GM19238 (cell line): Measurements from ENCODE around the gene IMMP2L.
"Not testable (repeated sequence)": the region's sequence is repeated elsewhere in the genome, so short reads cannot be mapped to it uniquely, and the experiment has no call there.

Experiments
- DNase-seq: peaks from one replicate; pipeline ENCODE4 v3.0.0; 2011; ENCODE audit warnings: low spot score; ENCODE audit not compliant: insufficient read length

The IMMP2L gene

DNA sequence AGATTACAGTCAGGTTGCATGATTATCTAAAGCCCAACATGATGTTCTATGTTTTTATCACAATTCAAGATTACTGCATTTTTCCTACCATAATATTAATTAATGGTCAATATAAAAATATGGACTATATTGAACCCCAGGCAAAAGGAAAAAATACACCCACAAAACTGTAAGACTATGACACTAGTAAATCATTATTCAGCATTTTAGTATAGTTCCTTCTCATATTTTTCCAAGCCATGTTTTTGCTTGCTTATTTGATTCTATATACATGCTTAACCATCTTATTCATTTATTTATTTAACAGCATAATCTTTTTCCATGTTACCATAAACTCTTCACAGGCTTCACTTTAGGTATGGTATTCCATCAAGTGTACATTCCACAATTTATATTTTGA lies 101.6 kb downstream of the IMMP2L start:
- no peak for DNase-seq

DNA sequence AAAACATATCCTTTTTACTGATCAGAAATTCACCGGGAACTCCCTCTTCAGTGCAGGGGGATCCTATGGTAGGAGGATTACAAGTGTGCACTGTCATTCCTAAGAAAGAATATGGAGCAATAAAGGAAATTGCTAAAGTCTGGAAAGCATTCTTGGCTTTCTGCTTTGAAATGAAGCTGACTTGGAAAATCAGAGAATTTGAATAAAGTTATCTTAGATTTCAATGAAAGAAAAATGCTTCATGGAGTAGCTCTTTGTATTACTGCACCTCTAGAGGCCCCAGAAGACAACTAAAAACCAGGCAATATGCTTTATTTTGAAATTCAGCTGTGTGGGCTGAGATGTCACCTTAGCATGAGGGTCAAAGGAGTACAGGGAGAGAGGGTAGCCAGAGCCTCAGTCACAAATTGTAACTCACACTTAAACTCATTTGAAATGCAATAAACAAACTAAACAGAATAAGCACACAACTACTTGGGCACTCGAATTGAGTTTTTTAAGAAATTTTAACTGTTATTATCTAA lies 102.5 kb downstream of the IMMP2L start:
- DNase-seq = no peak

DNA sequence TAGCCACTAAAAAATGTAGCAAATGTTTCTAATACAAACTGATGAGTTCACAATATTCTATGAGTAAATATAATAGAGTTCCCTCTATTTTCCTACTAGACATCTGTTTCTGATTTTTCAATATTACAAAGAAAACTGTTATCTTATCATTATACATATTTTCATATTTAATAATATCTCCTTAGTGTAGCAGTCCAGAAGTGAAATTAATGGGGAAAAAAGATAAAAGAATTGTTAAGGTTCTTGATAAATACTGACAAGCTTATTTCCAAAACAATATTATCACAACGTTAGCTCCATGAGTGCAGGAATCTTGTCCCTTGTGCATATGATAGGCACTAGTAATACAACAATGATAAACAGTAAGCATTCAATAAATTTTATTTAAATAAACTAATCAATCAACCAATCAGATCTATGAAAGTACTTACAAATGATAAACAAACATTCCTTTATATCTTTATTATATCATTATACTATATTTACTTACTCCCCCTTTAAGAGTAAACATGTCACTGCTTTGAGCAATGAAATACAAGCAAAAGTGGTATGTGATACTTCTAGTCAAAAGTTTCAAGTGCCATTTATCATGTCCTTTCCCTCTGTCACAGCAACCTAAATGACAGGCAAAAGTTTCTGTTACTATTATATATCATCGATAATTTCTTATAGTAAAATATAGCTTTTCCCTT lies 103.1 kb downstream of the IMMP2L start:
- DNase-seq = no peak

DNA sequence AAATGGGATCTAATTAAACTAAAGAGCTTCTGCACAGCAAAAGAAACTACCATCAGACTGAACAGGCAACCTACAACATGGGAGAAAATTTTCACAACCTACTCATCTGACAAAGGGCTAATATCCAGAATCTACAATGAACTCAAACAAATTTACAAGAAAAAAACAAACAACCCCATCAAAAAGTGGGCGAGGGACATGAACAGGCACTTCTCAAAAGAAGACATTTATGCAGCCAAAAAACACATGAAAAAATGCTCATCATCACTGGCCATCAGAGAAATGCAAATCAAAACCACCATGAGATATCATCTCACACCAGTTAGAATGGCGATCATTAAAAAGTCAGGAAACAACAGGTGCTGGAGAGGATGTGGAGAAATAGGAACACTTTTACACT lies 111.6 kb downstream of the IMMP2L start:
- DNase-seq = not testable (repeated sequence)

DNA sequence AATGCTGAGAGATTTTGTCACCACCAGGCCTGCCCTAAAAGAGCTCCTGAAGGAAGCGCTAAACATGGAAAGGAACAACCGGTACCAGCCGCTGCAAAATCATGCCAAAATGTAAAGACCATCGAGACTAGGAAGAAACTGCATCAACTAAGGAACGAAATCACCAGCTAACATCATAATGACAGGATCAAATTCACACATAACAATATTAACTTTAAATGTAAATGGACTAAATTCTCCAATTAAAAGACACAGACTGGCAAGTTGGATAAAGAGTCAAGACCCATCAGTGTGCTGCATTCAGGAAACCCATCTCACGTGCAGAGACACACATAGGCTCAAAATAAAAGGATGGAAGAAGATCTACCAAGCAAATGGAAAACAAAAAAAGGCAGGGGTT lies 114.8 kb downstream of the IMMP2L start:
- DNase-seq = not testable (repeated sequence)

DNA sequence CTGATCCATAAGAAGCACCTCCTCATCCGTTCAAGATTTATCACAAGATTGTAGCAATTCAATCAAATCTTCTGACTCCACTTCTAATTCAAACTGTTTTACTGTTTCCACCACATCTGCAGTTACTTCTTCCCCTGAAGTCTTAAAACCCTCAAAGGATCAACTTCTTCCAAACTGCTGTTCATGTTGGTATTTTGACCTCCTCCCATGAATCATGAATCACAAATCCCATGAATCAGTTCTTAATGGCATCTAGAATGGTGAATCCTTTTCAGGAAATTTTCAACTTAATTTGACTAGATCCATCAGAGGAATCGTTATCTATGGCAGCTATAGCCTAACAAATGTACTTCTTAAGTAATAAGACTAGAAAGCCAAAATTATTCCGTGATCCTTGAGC lies 122.3 kb downstream of the IMMP2L start:
- no peak for DNase-seq

DNA sequence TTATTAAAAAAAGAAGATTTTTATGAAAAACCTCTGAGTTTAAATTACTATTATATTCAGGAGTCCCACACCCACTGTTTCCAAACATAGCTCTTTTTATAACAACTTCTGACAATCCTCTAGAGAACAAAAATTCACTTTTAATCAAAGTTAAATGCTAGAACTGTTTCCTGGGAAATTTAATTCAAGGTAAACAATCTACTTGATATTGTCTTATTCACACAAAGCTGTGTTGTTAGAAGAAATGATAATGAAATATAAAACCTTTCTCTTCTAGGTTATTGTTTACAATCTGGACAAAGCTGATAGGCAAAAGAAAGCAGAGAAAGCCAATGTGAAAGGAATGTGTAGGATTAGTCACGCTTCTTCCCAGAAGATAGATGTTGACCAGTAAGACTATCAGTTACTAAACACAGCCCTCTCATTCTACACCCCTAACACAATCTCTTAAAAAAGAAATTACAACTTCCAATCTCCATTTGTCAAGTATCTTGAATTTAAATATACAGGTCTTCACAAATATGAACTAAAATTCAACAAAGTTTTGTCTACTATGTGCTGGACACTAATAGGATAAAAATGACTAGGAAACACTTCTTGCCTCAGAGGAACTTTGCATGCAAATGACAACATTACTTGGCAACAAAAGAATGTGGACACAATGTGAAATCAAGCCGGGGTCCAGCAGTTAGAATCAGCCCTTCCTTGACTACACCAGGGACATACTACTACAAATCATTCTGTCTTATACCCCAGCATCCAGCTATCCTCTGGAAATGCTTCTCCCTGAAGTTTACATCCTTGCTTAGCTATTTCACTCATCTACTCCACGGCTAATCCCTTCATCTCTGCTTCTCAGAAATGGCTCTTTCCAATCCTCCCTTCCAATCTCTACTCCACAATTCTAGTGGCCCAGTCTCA lies 123.7 kb downstream of the IMMP2L start:
- no peak for DNase-seq

DNA sequence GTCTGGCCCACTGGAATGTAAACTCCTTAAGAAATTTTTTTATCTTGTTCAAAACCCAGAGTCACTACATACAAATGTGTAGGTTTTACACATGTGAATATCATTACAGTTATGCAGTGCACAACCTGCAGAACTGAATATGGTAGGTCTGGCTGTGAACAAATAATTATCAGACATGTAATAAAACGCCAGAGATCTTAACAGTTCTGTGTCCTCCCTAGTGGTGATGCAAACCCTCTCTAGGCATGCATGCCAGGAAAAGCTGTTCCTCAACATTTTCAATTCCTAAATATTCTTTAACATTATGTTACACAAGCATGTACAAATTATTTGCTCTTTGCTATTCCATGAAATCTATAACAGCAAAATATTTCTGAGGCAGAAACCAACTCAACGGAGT lies 124.6 kb downstream of the IMMP2L start:
- no peak for DNase-seq

DNA sequence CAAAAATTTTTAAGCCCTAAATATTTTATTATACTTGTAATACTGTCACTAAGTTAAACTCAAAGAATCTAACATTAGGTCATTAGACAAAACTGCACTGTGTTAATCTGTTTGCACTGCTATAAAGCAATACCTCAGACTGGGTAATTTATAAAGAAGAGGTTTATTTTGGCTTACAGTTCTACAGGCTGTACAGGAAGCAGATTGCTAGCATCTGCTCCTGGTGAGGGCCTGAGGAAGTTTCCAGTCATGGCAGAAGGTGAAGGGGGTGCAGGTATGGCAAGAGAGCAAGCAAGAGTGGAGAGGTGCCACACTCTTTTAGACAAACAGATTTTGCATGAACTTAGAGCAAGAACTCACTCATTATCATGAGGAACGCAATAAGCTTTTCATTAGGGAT lies 125.7 kb downstream of the IMMP2L start:
- DNase-seq = no peak

DNA sequence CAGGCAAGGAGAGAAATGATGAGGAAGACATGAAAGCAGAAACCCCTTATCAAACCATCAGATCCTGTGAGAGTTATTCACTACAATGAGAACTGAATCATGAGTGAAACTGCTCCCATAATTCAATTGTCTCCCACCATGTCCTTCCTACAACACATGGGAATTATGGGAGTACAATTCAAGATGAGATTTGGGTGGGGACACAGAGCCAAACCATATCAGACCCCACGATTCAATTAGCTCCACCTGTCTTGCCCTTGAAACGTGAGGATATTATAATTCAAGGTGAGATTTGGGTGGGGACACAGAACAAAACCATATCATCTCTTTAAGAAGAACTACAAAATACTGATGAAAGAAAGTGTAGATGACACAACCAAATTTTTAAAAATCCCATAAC lies 128.9 kb downstream of the IMMP2L start:
- no peak for DNase-seq

DNA sequence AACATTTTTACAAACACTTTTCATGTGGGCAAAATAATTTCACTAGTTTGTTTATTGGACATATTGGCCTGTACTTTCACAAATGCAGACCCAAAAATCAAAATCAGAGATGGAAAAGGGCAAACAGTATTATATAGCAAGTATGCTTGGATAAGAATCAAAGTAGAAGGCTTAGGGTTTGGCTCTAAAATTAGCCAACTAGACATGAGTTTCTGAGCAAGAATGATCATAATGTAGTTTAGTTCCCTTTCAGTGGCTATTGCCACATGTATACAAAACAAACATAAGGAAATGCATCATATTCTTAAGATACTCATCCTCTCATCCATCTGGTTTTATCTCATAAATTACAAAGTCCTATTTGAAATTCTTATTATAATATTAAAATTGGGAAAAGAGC lies 132.5 kb downstream of the IMMP2L start:
- no peak for DNase-seq

DNA sequence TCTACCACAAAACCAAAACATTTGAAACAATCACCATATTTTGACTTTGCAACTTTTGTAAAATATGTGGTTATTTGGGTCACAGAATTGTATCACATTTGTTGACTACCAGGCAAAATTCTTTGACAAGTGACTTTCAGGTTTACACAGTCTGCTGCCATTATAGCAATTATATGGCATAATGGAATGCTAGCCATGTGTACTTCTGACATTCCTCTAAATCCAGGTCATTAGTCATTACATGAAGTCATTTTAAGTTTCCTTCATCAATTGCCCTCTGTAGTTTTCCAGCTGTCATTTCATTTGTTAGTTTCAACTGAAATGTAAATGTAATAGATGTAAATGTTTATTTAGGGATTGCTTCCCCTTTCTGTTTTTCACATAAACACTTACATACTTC lies 137.5 kb downstream of the IMMP2L start:
- DNase-seq = no peak

DNA sequence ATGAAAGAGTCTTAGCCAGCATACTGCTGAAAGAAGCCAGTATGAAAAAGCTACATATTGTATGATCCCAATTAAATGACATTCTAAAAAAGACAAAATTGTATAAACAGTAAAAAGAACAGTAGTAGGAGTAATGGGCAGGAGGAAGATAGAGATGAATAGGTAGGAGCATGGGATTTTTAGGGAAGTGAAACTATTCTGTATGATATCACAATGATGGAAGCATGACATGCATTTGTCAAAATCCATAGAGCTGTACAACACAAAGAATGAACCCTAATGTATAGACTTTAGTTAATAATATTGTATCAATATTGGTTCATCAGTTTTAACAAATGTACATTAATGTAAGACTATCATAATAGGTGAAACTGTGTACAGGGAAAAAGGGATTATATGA lies 147.9 kb downstream of the IMMP2L start:
- no peak for DNase-seq

DNA sequence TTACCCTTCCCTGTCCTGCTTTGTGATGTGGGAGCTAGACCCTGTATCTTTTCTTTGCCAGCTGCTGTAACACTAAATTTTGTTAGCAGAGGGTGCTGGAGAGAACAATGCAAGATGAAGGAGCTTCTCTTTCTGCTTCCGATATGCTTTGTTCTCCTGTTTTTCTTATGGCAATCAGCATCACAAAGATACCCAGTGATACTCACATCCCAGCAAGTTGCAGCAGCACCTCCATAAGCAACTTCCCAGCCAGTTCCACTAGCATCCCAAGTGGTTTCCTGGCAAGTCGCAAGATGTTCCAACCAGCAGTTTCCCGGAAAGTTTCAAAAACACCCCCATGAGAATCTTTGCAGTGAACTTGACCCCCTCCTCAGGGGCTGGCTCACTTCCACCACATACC lies 148.6 kb downstream of the IMMP2L start:
- no peak for DNase-seq

DNA sequence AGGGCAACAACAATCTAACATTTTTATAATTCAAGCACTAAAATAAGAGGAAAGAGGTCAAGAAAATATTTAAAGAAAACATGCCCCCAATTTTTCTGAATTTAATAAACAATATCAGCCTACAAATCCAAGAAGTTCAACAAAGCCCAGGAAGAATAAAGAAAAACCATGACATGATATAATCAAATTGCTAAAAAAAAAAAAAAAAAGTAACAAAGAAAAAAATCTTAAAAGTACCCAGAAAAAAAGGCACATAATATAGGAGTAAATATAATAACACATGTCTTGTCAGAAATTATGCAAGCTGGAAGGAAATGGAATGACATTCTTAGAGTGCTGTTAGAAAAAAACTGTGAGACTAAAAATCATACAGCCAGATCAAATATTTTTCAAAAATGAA lies 151.4 kb downstream of the IMMP2L start:
- no peak for DNase-seq

DNA sequence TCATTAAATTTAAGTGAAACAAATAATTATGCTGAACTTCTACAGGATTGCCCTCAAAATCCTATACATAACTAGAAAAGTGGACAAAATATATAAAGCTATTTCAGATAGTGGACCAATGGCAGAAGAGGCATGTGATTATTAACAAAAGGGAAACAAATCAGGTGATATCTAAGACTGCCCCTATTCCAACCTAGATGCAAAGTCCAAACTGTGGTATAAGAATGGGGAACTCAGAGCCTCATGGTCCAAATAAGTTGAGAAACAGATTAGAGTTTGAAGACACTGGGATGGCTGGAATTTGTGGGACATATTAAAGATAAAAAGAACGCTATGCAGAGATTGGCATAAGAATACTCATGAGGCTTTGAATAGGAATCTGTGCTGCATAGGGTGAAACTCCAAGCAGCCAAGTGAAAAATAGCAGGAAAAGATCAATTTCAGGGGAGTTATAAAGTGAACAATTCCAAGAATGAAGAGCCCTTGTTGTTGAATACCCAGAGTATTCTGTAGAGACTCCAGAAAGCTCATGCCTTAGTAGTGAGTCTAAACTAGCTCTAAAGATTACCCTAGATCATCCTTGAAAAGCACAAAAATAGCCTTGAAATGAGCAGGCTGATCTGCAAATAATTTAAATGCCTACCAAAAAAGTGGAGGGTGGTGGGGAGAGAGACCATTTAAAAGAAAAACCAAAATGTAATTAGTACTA lies 152.4 kb downstream of the IMMP2L start:
- no peak for DNase-seq

DNA sequence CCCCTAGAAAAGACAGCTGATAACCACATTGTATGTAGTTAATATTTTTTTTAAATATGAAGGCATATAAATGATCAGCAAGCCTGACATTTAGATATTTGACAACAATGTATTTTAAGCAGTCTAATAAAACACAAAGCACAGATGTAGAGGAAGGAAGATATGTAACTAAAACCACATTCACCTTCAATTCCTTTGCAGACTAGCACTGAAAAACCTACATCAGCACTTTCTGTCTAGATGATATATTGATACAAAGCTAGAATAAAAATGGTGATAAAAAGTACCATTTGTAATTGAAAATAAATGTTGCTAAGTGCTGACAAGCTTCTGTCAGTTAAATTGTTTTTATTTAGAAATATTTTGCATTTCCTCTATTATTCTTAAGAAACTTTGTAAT lies 153.6 kb downstream of the IMMP2L start:
- no peak for DNase-seq

DNA sequence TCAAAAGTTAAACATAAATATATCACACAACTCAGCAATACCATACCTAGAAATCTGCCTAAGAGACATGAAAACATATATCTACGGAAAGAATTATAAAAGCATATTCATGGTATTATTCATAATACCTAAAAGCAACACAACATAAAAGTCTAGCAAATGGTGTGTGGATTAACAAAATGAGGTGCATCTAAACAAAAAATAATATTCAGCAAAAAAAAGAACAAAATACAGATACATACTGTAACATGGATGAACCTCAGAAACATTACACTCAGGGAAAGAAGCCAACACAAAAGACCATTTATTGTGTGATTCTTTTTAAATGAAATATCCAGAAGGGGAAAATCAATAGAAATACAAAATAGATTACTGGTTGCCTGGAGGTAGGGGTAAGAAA lies 155.0 kb downstream of the IMMP2L start:
- no peak for DNase-seq

DNA sequence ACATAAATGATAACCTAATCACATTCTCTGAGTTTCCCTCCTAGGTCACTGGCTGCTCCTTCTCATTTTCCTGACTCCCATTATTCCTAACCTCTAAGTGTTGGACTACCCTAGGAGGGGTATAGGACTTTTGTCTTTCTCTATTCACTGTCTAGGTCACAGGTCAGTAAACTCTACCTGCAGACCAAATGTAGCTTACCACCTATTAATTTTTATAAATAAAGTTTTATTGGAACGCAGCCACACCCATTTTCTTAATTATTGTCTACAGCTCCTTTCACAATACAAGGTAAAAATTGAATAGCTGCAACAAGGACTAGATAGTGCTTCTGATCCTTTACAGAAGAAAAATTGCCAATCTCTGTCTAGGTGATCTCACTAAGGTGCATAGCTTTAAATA lies 156.7 kb downstream of the IMMP2L start:
- DNase-seq = no peak

DNA sequence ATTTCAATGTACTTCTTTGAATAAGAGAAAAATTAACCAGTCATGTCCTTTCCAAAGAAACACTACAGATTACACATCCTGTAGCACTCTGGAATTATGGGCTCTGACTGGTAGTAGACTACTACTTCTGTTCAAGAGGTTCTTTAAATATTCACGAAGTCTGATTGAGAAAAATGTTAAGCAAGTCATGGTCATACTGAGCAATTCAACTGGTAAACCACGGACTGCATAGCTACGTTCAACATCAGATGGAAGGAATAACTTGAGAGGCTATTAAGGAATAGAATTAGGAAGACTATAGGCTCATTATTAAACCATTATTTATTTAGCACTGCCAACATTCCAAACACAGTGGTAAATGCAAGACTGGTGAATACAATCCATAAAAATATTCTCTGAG lies 160.8 kb downstream of the IMMP2L start:
- no peak for DNase-seq

DNA sequence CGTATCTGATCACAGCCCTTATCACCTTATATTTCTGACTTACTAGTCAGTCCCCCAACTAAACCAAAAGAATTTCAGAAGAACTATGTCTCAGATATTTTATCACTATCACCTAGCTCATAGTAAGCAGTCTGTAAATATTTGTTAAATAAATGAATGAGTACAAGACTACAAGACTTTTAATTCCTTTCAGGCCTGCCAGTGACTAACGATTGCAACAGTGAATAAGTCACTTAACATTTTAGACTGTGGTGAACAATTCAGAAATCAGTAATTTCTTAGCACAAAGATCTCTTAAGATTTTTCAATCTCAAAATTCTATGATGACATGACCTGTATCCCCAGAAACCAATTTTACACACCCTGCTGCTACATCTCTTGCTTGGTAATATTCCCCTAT lies 162.2 kb downstream of the IMMP2L start:
- DNase-seq = no peak

DNA sequence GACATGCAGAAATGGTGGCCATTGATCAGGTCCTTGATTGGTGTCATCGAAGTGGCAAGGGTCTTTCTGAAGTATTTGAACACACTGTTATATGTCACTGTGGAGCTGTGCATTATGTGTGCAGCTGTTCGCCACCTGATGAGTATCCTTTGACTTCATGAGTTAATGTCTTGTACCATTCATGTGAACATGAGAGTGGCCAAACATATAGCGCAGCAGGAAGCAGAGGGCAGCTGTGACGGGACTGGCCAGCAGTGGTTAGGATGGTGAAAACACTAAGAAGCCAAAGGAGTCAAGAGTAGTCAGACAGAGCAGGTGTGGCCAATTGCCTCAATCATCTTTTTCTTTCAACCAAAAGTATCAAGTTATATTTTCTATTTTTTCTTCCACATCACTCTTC lies 167.4 kb downstream of the IMMP2L start:
- DNase-seq = no peak
